NCI-H1092 treated with DMSO at 0.1 percent for 48 hours (cell line): ENCODE results near the gene GJA1.
"Not testable (repeated sequence)": the region's sequence is repeated elsewhere in the genome, so short reads cannot be mapped to it uniquely, and the experiment has no call there.

ENCODE experiments used
- DNase-seq: peaks from one replicate; lab custom pipeline; 2025; lab: John Stamatoyannopoulos, UW

The GJA1 gene

DNA sequence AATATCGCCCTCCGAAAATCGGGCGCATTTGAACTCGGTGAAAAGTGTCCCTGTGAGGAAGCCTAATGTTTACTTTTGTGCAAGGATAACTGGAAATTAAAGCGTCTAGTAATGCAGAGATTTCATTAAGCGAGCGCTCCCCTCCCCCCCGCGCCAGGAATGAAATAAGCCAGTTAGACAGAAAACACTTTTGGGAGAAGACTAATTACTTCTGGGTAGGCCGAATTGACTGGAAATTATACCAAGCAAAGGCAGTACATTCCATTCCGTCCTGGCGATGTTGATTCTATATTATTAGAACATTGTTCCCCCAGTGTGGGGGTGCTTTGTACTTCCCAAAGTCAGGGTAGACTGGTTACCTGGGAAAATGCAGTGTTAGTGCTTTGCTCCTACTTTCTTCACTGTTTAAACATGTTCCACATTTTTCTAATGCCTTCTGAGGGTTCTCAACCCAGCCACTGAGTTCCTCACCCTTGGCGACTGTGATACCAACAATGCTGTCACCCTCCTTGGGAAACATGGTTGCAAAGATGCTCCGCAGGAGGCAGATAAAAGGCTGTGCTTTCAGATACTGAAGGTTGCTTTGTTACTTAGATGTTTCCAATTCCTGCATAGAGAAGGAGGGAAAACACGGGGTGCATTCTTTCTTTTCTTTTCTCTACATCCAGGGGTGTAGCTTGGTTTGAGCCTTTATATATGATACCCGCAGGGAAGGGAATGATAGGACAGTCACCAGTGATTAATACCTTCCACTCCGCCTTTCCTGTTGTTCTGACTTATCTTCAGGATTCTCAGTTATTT, 2.6 kb downstream of the GJA1 start:
- DNase-seq = no peak

DNA sequence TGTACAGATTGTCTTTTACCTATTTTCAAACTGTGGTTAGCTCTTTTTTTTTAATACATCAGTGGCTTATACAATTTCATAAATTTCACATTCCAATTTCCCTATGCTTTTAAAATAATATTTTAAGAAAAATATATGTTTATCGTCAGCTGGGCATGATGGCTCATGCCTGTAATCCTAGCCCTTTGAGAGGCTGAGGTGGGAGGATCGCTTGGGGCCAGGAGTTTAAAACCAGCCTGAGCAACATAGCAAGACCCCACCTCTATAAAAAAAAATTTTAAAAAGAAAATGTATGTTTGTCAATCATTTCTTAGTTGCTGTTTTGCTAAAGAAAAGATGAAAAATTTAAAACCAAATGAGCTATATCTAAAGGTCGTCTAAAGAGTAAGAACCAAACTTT, 3.4 kb downstream of the GJA1 start:
- DNase-seq = no peak

DNA sequence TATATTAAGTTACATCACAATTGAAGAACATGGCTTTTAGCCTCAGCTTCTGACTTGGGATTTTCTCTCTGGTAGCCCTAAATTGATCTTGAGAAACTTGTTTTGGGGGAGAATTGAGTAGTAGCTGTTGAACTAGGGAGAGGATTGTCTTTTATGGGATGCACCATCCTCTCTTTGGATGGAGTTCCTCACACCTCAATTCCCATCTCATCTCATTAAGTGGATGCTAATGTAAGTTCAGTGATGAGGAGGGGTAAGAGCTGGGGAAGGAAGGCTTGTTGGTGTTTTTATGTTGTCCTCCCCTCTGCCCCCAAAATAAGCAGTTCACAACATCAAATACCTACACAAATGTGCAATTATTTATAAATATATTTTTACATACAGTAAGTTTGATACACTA, 4.0 kb downstream of the GJA1 start:
- no peak for DNase-seq

DNA sequence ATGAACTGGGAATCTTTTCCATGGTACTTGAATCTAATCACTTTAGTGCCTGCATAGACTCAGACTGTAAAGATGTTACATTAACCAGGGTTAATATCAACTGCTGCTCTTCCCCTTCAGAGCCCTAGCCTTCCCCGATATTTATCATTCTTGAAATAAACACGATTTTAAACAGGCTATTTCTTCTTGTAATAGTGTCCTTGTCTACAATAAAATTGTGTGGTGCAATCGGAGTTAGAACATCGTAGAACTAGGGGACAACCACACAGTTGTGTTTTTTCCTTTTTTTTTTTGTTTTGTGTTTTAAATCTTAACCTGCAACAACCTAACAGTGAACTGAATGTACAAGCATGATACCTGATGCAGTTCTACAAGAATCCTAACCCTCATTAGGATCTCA, 4.5 kb downstream of the GJA1 start:
- no peak for DNase-seq

DNA sequence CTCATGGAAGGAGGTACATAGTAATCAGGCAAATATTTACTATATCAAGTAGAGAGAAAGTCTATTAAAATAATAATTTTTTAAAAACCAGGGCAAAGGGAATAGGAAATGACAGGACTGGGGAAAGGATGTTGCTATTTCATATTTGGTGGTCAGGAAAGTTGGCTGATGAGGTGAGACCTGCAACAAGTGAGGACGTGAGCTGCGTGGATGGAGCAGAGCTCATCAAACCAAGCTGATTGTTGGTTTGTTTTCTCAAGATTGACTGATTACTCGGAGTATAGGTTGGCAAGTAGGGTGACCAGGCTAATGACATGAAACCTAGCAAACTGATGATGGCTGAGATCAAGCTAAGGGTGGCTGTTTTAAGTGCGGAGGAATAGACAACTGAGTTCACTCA, 6.0 kb downstream of the GJA1 start:
- DNase-seq = no peak

DNA sequence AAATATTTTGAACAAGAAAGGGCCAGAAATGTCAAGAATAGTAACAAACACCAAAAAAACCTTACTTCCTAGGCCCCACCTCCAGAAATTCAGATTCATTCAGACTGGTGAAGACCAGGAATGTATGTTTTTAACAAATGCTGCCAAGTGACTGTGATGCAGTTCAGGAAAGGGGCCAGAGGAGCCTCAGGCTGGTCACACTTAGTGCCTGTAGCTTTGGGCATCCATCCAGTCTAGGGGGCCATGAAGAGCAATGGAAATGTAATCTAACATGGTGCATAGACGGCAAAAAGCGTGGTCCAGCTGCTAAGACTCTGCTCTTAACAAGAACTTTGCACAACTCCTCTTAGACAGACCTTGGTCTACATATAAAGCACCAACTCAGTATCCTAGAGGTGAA, 7.1 kb downstream of the GJA1 start:
- no peak for DNase-seq

DNA sequence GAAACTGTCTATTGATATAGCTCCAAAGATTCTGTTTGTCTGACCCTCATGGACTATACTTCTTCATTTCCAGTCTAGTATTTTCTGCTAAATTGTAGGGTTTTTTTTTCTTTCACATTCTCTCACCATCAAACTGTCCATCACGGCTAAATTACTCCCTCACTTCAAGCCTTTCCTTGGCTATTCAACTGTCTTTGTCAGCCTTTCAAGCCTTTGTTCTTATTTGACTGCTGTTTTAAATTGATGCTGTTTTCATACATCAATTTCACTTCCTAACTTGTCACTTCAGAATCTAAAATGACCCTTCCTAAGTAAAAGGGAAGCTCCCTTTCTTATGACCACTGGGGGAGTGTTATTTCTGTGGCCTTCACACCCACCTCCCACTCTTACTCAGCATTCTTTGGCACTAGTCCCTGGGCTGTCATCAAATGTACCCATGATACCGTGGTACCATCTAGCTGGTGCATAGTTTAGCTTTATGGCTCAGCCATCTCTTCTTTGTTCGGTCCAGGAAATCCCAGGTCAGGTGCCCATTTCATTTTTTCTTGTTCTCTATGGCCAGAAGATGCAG, 8.6 kb downstream of the GJA1 start:
- DNase-seq = no peak

DNA sequence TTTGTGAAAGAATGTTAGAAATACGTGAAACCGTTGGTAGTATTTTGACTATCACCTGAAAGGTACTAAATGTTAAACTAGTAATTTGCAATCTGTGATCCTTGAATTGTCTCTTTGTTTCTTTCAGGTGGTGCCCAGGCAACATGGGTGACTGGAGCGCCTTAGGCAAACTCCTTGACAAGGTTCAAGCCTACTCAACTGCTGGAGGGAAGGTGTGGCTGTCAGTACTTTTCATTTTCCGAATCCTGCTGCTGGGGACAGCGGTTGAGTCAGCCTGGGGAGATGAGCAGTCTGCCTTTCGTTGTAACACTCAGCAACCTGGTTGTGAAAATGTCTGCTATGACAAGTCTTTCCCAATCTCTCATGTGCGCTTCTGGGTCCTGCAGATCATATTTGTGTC, 11.3 kb downstream of the GJA1 start:
- not testable (repeated sequence) for DNase-seq

DNA sequence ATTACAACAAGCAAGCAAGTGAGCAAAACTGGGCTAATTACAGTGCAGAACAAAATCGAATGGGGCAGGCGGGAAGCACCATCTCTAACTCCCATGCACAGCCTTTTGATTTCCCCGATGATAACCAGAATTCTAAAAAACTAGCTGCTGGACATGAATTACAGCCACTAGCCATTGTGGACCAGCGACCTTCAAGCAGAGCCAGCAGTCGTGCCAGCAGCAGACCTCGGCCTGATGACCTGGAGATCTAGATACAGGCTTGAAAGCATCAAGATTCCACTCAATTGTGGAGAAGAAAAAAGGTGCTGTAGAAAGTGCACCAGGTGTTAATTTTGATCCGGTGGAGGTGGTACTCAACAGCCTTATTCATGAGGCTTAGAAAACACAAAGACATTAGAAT, 12.3 kb downstream of the GJA1 start:
- DNase-seq = not testable (repeated sequence)

DNA sequence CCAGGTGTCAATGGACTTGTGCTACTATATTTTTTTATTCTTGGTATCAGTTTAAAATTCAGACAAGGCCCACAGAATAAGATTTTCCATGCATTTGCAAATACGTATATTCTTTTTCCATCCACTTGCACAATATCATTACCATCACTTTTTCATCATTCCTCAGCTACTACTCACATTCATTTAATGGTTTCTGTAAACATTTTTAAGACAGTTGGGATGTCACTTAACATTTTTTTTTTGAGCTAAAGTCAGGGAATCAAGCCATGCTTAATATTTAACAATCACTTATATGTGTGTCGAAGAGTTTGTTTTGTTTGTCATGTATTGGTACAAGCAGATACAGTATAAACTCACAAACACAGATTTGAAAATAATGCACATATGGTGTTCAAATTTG, 13.1 kb downstream of the GJA1 start:
- not testable (repeated sequence) for DNase-seq

DNA sequence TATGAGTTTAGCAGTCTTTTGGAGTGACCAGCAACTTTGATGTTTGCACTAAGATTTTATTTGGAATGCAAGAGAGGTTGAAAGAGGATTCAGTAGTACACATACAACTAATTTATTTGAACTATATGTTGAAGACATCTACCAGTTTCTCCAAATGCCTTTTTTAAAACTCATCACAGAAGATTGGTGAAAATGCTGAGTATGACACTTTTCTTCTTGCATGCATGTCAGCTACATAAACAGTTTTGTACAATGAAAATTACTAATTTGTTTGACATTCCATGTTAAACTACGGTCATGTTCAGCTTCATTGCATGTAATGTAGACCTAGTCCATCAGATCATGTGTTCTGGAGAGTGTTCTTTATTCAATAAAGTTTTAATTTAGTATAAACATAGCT, 13.9 kb downstream of the GJA1 start:
- DNase-seq = no peak

DNA sequence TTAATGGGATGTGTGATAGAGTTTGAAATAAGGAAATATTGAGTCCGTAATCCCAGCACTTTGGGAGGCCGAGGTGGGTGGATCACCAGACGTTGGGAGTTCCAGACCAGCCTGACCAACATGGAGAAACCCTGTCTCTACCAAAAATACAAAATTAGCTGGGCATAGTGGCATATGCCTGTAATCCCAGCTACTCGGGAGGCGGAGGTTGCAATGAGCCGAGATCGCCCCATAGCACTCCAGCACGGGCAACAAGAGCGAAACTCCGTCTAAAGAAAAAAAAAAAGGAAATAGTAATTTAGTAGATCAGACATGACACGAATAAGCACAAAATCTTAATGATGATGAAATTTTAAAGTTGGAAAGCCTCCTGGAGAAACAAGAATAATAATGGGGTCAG, 14.8 kb downstream of the GJA1 start:
- no peak for DNase-seq

DNA sequence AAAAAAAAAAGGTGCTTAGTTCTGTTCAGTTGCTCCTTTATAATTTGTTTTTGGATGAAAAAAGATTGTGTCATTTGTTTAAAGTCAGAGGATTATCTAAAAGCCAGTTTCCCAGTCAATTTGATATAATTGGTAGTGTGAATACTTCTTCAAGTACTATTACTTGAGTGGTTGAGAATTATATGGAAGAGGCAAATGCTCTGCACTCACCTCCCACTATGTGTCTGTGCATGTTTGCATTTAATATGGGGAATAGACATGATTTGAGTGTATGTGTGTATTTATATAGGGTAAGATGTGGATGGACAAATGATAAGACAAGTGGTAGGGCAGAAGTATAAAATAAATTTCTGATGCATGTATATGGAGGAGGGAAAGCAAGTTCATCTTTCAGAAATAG, 15.8 kb downstream of the GJA1 start:
- no peak for DNase-seq

DNA sequence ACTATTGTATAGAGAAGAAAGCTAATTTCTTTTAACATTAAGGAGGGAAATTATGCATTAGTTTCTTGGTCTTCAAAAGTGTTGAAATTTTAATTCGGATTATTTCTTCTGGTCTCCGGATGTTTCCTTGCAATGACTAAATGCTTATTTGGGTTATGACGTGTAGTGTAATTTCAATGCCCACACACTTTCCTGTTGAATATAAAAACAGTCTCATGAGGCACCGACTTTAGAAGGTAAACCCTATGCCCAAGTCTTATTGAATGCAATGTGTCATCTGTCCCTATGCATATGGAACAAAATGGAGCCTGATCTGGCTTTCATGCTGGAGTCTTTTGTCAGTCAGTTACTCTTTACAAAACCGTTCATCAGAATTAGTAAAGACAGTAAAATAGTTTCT, 17.7 kb downstream of the GJA1 start:
- no peak for DNase-seq

DNA sequence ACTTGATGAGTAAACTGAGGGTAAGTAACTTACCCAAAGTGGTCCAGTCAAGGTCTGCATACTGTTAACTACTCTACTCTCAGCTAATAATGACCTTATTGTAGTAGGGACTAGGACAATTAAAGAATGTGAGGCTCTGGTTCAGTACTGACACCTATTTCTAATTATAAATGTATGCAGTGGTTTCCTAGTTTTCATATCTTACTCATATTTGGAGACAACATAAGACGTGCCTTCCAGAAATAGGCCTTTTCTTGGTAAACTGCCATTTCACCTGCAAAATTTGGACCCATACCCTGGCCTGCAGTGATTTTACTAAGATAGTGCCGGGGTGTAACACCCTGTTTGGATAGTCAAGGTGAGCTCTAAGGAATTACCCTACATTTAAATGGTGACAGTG, 24.7 kb downstream of the GJA1 start:
- DNase-seq = no peak

DNA sequence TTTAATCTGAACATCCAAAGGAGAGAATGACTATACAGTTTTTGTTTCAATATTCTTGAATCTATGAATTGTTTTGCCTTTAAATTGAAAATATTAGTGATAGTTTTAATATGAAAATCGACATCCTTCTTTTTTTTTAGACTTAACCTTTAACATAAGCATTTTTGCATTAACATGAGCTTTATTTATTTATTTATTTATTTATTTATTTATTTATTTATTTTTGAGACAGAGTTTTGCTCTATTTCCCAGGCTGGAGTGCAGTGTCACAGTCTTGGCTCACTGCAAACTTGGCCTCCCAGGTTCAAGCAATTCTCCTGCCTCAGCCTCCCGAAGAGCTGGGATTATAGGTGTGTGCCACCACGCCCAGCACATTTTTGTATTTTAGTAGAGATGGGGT, 27.6 kb downstream of the GJA1 start:
- DNase-seq = no peak

DNA sequence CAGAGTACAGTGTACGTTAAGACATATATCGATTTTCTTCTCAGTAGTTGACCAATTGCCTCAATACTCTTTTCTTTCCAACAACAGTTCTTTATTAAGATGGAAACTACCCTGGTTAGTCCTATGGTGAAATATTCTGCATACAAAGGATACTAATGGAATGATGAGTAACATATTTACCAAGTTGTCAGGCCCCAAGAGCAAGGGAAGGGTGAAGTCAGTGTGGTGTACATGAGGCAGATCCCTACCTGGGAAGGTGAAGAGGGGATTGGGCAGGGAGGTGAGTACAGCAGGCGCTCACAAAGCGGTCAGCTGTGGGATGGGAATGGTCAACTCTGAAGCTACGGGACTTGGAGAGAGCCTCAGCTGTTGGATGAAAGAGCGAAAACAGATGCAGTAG, 29.7 kb downstream of the GJA1 start:
- DNase-seq = no peak

DNA sequence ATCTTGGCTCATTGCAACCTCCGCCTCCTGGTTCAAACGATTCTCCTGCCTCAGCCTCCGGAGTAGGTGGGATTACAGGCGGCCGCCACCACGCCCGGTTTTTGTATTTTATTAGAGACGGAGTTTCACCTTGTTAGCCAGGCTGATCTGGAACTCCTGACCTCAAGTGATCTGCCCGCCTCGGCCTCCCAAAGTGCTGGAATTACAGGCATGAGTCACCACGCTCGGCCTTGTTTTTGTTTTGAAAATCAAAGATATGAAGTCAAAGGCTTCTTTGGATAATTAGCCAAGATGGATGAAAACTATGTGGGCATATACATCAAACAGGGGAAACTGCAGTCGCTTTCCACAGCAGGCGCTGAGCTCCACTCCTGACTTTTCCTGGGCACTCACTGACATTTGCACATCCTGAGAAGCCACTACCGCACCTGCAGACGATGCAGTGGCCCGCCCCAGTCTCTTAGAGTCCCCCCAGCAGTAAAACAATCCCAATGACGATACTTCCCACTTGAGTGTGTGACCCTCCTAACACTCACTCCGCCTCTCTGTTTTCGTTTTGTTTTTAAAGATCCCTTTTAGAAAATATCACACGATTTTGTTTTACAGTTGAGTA, 44.1 kb downstream of the GJA1 start:
- no peak for DNase-seq

DNA sequence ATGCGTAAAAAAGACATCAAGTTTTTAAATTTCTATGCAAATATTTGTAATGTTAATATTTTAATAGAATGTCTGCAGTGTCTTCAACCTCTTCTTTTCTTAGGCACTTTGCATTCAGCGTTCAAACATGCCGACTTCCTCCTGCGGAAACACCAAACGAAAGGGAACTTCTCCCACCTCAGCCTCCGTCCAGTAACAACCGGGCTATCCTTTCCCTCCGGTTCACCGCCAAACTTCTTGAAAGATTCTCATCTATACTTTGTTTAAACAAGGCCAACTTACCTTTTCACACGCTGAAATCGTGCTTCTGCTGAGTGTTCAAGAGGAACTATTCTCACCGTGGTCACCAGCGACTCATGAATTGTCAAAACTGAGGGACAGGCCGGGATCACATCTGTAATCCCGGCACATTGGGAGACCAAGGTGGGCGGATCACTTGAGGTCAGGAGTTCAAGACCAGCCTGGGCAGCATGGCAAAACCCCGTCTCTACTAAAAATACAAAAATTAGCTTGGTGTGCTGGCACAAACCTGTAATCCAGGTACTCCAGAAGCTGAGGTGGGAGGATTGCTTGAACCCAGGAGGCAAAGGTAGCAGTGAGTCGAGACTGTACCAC, 44.8 kb downstream of the GJA1 start:
- DNase-seq = no peak

DNA sequence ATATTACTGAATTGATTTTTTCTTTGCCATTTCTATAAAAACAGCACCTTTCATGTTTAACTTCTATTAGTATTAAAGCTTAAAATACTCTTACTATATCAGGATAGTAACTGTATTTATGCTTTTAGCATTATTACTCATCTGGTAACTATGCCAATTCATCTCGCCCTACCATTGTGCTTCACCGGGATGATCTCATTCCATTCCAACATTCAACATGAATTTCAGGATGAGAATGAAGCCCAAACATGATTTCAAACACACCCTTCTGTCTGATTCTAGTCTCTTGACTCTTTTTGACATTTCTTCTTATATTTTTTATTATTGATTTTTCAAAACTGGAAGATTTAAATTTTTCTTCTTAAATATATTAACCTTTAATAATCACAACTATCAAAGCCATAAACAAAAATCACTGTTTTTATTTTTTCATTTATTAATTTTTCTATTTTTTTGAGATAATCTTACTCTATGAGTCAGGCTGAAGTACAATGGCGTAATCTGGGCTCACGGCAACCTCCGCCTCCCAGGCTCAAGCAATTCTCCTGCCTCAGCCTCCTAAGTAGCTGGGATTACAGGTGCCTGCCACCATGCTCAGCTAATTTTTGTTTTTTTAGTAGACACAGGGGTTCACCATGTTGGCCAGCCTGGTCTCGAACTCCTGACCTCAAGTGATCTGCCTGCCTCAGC, 46.7 kb downstream of the GJA1 start:
- DNase-seq = no peak

DNA sequence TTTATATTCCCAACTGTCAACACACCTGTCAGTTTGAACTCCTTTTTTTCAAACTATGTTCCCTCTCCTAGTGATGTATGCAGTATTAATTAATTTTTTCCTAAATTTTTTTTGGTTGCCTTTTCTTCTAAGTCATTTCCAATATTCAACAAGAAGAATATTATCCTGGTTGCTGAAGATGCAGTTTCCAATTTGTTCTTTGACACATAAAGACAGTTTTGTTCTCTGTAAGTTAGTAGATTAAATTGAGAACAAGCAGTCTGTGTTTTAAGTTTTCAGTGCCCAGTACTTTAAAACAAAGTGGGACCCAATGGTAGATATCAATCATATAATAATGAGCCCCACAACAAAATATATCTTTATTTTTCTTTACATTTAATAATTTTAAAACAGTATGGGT, 47.3 kb downstream of the GJA1 start:
- DNase-seq = no peak

DNA sequence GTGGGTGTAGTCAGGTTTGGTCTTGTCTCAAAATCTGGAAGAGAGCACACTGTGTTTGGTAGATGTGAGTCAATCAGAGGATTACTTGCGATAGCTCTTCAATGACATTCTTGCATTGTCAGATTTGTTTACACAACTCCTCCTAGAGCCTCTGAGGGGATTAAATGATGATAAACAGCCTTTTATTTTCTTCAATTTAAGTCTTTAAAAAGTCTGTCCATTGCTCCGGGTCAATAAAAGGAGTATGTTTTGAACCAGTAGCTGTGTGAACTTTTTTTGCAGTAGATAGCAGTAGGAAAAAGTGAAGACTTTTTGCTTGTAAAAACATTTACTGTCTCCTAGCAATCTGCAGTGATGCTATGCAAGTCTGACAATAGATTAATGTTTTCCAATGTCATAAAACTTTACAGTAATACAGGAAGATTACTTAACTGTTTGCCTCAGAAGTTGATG, 49.9 kb downstream of the GJA1 start:
- no peak for DNase-seq

DNA sequence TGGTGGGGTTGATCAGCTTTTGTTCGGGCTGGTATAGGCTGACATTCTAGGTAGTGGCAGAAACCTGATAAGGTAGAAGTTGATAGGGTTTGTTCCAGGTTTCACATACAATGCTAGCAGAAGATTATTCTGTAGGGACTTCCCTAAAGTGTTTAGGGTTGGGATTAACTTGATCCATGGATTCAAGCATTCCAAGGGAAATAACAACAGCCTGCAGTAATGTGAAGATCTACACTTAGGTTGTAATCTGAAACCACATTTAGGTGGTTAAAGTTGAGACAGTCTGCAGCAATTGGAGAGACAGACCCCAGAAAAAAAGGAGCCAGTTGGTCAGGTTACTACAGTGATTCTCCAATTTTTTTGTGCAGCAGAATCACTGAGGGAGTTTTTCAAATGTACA, 56.1 kb downstream of the GJA1 start:
- no peak for DNase-seq
